Kasumi-1 (cell line): ENCODE measurements around the gene ATP9B.

Source experiments
- DNase-seq, 2 experiments: peaks; one replicate each; lab custom pipeline; 2025; lab: John Stamatoyannopoulos, UW

The ATP9B gene

GRCh38 chr18:79328887-79329286, 259.7 kb downstream of the ATP9B start:
- no peak for DNase-seq

- no peak for DNase-seq
Observed at GRCh38 chr18:79329786-79330185, 260.6 kb downstream of the ATP9B start.

GRCh38 chr18:79332646-79333045, 263.5 kb downstream of the ATP9B start:
- DNase-seq: no peak

GRCh38 chr18:79333046-79333445, 263.9 kb downstream of the ATP9B start:
- DNase-seq: no peak

- no peak for DNase-seq
Observed at GRCh38 chr18:79334496-79335233, 265.5 kb downstream of the ATP9B start.

- DNase-seq: no peak
Observed at GRCh38 chr18:79335833-79336360, 266.7 kb downstream of the ATP9B start.

GRCh38 chr18:79336556-79337142, 267.5 kb downstream of the ATP9B start:
- no peak for DNase-seq

- DNase-seq: no peak
Observed at GRCh38 chr18:79337184-79337583, 268.0 kb downstream of the ATP9B start.

- no peak for DNase-seq
Observed at GRCh38 chr18:79337620-79338019, 268.4 kb downstream of the ATP9B start.

- no peak for DNase-seq
Observed at GRCh38 chr18:79339094-79339908, 270.1 kb downstream of the ATP9B start.

GRCh38 chr18:79343567-79344207, 274.5 kb downstream of the ATP9B start:
- DNase-seq: no peak

GRCh38 chr18:79344208-79344581, 275.0 kb downstream of the ATP9B start:
- no peak for DNase-seq

GRCh38 chr18:79345366-79345765, 276.2 kb downstream of the ATP9B start:
- no peak for DNase-seq

- no peak for DNase-seq
Observed at GRCh38 chr18:79345981-79346380, 276.8 kb downstream of the ATP9B start.

GRCh38 chr18:79348066-79348465, 278.9 kb downstream of the ATP9B start:
- DNase-seq: no peak

- DNase-seq: no peak
Observed at GRCh38 chr18:79352432-79352831, 283.2 kb downstream of the ATP9B start.

- DNase-seq: peak in 1 of 2 experiments; percentile 6
Observed at GRCh38 chr18:79353267-79353666, 284.1 kb downstream of the ATP9B start.

- DNase-seq: no peak
Observed at GRCh38 chr18:79354350-79354749, 285.2 kb downstream of the ATP9B start.

GRCh38 chr18:79355433-79356335, 286.5 kb downstream of the ATP9B start:
- DNase-seq: no peak

GRCh38 chr18:79356435-79356834, 287.2 kb downstream of the ATP9B start:
- no peak for DNase-seq

GRCh38 chr18:79360933-79361332, 291.7 kb downstream of the ATP9B start:
- DNase-seq: no peak
